Right atrium auricular region (tissue), 2 donors: Measurements from ENCODE around the gene PDE8B. TPM values are rescaled to one million over a fixed set of nuclear protein-coding genes. Genes with fewer than 3 reads are reported as not detected.

ENCODE experiments used
- DNase-seq: peaks from one replicate; pipeline ENCODE4 v3.0.0-alpha.2; 2019; ENCODE audit warnings: low spot score
- H3K27ac ChIP-seq, 2 donors: fragments of 200-600 bp; sonication (generic); 1 replicate in 1 of 2; 2 replicates in 1 of 2; pipeline ENCODE4 v1.5.1; 2016 to 2019
- H3K27me3 ChIP-seq, 2 donors: fragments of 200-600 bp; sonication (generic); one replicate each; pipeline versions ENCODE4 v1.5.1 to v1.6.0; 2017 to 2019
- H3K36me3 ChIP-seq: fragments of 200-600 bp; sonication (generic); one replicate; pipeline ENCODE4 v1.5.1; 2016
- H3K4me1 ChIP-seq, 2 donors: fragments of 200-600 bp; sonication (generic); one replicate each; pipeline versions ENCODE4 v1.5.1 to v1.6.0; 2017 to 2019
- H3K4me3 ChIP-seq, 2 donors: fragments of 200-600 bp; sonication (generic); 1 replicate in 1 of 2; 2 replicates in 1 of 2; pipeline ENCODE4 v1.5.1; 2017 to 2019; ENCODE audit warnings: mild to moderate bottlenecking in 1 of 2, moderate library complexity in 1 of 2
- H3K9me3 ChIP-seq, 2 donors: fragments of 200-600 bp; sonication (generic); one replicate each; pipeline ENCODE4 v1.5.1; 2019
- total RNA-seq, 2 donors: library from RNA; depleted of rRNA; stranded (reverse); fragments of >200 nt; gene quantifications; one replicate each; pipeline ENCODE4 v1.1.0, GENCODE V29; 2016
- TF ChIP-seq, protein P1 (sequence below), 2 donors: fragments of 200-600 bp; sonication (generic); IDR thresholded peaks; one replicate each; pipeline ENCODE4 v1.5.1; 2019; ENCODE audit warnings: antibody characterized with exemption in 2 of 2

Gene PDE8B
- total RNA-seq, 2 donors from 2014 or later, result 22.2 to 64.5 TPM

GRCh38 chr5:77354454-77354853, 144.0 kb downstream of the PDE8B start:
- Histone ChIP-seq H3K4me1 (no peaks in the 10 kb centered on the region), H3K27ac (no peak overlapping the region), H3K36me3 (no peaks in the 10 kb centered on the region), H3K9me3 (no peaks in the 10 kb centered on the region), H3K4me3 (no peak overlapping the region), H3K27me3 (no peaks in the 10 kb centered on the region)
- TF ChIP-seq, protein P1, sequence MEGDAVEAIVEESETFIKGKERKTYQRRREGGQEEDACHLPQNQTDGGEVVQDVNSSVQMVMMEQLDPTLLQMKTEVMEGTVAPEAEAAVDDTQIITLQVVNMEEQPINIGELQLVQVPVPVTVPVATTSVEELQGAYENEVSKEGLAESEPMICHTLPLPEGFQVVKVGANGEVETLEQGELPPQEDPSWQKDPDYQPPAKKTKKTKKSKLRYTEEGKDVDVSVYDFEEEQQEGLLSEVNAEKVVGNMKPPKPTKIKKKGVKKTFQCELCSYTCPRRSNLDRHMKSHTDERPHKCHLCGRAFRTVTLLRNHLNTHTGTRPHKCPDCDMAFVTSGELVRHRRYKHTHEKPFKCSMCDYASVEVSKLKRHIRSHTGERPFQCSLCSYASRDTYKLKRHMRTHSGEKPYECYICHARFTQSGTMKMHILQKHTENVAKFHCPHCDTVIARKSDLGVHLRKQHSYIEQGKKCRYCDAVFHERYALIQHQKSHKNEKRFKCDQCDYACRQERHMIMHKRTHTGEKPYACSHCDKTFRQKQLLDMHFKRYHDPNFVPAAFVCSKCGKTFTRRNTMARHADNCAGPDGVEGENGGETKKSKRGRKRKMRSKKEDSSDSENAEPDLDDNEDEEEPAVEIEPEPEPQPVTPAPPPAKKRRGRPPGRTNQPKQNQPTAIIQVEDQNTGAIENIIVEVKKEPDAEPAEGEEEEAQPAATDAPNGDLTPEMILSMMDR (IDR thresholded peaks at IDR 0.05), result no peak
- DNase-seq, result no peak

DNA sequence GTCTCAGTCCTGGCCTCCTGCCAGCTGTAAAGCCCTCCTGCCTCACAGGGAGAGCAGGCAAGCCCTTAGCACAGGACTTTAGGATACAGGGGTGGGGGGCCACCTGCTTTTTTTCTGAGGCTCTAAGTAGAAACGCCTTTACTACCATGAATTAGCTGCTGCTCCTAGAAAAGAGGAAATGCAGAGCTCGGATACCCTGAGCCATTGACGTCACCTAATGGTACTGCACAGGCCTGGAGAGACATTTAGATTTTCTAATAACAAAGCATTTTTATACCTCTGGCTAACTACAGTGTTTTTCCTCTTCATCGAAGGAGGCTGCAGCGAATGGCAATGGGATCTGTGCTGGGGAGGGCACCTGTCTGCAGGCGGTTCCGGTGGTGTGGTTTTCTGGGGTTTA, 144.6 kb downstream of the PDE8B start:
- no peak for DNase-seq
- Histone ChIP-seq H3K36me3 (no peaks in the 10 kb centered on the region), H3K9me3 (no peaks in the 10 kb centered on the region), H3K4me1 (no peaks in the 10 kb centered on the region), H3K27ac (no peak overlapping the region), H3K27me3 (no peaks in the 10 kb centered on the region), H3K4me3 (no peak overlapping the region)
- TF ChIP-seq, protein P1 (IDR thresholded peaks at IDR 0.05), result no peak

- H3K4me3 ChIP-seq, result no peak overlapping the region
- H3K9me3 ChIP-seq, result no peaks in the 10 kb centered on the region
- TF ChIP-seq, protein P1 (IDR thresholded peaks at IDR 0.05), result no peak
- H3K4me1 ChIP-seq, result no peaks in the 10 kb centered on the region
- no peaks in the 10 kb centered on the region for H3K36me3 ChIP-seq
- DNase-seq, result no peak
- H3K27ac ChIP-seq, result no peak overlapping the region
- H3K27me3 ChIP-seq, result no peaks in the 10 kb centered on the region
Measured at GRCh38 chr5:77355751-77356150, 145.3 kb downstream of the PDE8B start.

- Histone ChIP-seq H3K36me3 (no peaks in the 10 kb centered on the region), H3K27ac (no peak overlapping the region)
Measured at GRCh38 chr5:77356740-77357139, 146.3 kb downstream of the PDE8B start.

GRCh38 chr5:77358255-77359205, 148.1 kb downstream of the PDE8B start:
- Histone ChIP-seq H3K4me3 (no peak overlapping the region), H3K4me1 (no peaks in the 10 kb centered on the region), H3K9me3 (no peaks in the 10 kb centered on the region), H3K27me3 (no peaks in the 10 kb centered on the region), H3K36me3 (no peaks in the 10 kb centered on the region), H3K27ac (no peak overlapping the region)
- DNase-seq, result no peak
- TF ChIP-seq, protein P1 (IDR thresholded peaks at IDR 0.05), result no peak

More at GRCh38 chr5:77356740-77357139, 146.3 kb downstream of the PDE8B start:
- H3K4me3 ChIP-seq, result no peak overlapping the region
- H3K9me3 ChIP-seq, result no peaks in the 10 kb centered on the region
- TF ChIP-seq, protein P1 (IDR thresholded peaks at IDR 0.05), result no peak
- no peaks in the 10 kb centered on the region for H3K27me3 ChIP-seq
- no peaks in the 10 kb centered on the region for H3K4me1 ChIP-seq
- DNase-seq, result no peak
